PC-3 (cell line): ENCODE data around the gene QSER1.

Experiments
- CTCF ChIP-seq: fragments of 300-600 bp; sonication (generic); conservative IDR thresholded peaks from 2 replicates; pipeline ENCODE4 v1.5.1; 2017; ENCODE audit warnings: antibody characterized with exemption, low read depth, mild to moderate bottlenecking, low read length
- EZH2 ChIP-seq: fragments of 300-600 bp; sonication (generic); IDR thresholded peaks from one replicate; pipeline ENCODE4 v1.6.1; 2017; ENCODE audit warnings: antibody characterized with exemption, mild to moderate bottlenecking, low read length; ENCODE audit not compliant: unreplicated experiment
- EZH2phosphoT487 ChIP-seq: fragments of 300-600 bp; sonication (generic); IDR thresholded peaks from 2 replicates; pipeline ENCODE4 v1.6.1; 2018; ENCODE audit warnings: mild to moderate bottlenecking, antibody characterized with exemption, low read length, borderline replicate concordance

DNA sequence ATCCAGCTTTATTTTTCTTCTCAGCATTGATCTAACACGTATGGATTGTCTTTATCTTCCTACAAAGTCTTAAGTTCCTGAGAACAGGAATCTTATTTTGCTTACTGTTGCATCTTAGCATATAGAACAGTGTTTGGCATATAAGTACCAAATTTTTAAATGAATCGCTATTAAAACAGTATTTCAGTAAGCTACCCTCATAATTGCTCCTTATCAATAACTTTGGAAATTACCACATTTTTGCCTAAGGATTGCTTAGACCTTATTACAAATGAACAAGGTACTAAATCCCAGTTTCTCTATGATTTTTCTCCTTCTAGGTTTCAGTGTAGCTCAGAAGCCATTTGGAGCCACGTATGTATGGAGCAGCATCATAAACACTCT is 132.7 kb downstream of the QSER1 start:
- no peak for TF ChIP-seq EZH2
- TF ChIP-seq CTCF, result no peak
- no peak for TF ChIP-seq EZH2phosphoT487
